GM21526 (cell line): ENCODE data around the gene LEP.
"Not testable (repeated sequence)": the region's sequence is repeated elsewhere in the genome, so short reads cannot be mapped to it uniquely, and the experiment has no call there.

Experiments
- ATAC-seq: cut with Tn5 transposase; IDR thresholded peaks from one replicate; pipeline ENCODE4 v1.9.1; 2021; ENCODE audit warnings: moderate library complexity; ENCODE audit not compliant: unreplicated experiment, low FRiP score

The LEP gene

DNA sequence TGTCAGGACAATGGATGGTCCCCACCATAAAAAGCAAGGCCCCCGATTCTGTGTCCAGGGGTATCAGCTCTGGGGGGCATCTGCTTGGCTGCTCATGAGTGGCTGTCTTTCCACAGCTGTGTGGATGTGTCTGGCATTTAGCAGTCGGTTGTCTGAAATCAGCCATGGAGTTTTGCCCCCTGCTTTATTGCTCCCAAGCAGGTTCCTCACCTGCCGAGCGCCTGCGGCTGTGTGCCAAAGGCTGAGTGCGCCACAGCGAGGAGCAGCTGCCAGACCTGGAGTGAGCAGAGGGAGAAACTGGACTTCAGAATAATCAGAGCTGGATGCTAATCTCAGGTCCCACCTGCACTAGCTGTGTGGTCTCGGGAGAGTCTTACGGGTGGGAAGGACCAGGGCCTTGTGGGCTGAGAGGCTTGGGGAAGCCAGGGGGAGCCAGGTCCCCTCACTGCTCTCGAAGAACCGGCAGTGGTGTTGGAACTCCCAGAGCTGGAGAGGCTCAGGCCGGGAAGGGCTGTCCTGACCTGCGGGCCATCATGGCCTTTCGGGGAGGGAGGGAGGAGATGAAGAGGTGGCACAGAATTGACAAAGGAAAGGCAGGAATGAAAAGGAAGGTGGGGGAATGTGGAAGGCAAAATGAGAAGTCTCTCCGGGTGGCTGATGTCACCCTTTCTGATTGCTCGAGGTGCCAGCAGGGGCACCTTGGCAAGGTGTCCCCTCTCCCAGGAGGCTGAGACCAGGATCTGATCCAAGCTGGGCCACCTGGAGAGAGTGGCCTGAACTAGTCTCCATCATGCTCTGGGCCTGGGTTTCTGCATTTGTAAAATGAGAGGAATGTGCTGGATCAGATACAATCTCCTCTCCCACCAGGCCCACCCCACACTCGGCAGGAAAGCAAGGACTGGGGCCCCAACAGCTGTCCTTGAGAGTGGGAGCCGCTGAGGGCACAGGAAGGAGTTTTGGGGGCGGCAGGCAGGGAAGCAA, 30.2 kb upstream of the LEP start:
- ATAC-seq = no peak

DNA sequence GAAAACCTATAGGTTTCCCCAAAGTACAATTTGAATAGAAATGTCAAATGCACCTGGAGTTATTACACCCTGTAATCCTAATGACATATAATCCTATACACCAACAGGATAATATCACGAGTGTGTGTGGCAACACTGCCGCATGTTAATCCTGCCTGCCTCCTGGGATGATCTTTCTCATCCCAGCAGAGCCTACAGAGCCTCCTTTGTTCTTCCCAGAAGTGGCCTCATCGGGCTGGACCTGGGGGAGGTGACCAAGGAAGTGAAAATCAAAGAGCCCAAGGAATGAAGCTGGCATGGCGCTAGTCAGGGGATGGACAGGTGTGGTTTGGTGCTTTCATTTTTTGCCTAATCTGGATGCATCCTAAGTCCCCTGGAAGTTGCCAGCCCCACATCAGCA, 29.5 kb upstream of the LEP start:
- ATAC-seq = no peak

DNA sequence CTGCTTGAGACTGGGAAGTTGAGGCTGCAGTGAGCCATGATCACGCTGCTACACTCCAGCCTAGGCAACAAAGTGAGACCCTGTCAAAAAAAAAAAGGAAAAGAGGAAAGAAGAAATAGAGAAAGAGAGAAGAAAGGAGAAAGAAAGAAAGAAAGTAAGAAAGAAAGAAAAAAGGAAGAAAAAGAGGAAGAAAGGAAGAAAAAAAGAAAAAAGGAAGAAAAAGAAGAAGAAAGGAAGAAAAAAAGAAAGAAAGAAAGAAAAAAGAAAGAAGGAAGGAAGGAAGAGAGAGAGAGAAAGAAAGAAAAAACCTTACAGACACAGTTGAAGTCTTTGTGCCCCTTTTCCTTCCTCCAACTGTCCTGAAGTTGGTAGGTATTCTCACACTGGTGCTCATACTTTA, 26.6 kb upstream of the LEP start:
- no peak for ATAC-seq

- ATAC-seq = no peak
Observed at GRCh38 chr7:128215281-128215680, 25.8 kb upstream of the LEP start.

DNA sequence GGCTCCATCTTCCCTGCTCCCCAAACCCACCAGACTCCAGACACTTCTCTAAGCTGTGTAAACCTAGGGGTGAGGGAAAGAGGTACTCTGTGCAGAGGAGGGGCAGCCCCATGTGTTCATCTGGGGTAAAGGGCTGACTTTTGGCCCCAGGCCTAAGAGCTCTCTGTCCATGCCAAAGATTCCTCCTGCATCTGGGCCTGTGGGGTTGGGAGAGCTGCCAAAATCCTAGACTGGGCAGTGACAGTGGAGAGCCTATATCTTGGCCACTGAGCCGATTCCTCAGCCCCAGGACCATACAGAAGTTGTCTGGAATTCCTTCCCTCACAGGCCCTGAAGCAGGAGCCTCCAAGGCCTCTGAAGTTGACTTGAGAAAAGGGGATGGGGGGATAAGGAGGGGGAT, 25.3 kb upstream of the LEP start:
- no peak for ATAC-seq

DNA sequence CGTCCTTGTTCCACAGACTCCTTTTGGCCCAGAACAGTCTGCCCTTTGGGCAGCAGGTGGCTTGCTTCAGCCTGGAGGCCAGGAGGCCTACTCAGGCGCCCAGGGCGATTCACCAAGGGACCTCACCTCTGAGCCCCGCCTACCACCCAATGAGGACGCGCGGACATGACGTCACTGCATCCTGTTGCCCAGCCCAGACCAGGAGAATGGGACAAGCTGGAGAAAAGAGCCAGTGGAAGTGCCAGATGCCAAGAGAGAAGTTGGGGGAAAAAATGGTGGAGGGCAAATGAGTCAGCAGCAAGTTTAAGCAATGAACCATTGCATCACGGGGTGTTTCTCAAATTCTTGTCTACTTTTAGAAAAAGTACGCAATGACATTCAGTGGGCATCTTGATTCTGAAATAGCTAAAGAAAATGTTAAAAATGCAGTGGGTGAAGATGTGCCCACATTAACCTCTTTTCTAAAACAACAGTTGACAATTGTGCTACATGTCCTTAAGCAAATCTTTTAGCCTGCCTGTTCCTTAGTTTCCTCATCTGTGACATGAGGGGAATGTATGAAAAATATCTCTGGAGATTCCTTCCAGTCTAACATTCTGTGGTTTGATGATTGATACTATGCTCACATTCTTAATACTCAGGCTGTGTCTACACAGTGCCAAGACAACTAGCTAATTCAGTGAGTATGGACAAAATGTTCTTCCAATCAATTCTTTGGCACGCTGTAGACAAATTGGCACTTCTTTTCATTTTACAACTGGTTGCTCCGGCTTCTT, 23.9 kb upstream of the LEP start:
- no peak for ATAC-seq

- ATAC-seq = no peak
Observed at GRCh38 chr7:128217967-128218652, 23.0 kb upstream of the LEP start.

DNA sequence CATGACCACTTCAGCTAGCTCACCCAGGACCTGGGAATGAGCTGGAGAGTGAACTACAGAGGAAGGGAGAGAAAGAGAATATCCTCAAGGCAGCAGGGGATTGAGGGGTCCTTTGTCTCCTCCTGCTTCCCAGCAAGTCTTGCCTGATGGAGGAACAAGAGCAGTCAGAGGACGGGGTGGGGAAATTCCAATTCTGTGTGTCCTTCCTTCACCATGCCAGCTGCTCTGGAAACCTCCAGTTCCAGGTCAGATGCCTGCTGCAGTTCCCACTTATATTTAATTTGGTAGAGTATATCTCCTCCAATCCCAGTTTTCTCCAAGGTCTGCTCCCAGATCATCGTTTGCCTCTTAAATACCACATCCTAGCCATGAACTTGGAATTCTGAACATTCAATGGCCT, 21.4 kb upstream of the LEP start:
- ATAC-seq = no peak

DNA sequence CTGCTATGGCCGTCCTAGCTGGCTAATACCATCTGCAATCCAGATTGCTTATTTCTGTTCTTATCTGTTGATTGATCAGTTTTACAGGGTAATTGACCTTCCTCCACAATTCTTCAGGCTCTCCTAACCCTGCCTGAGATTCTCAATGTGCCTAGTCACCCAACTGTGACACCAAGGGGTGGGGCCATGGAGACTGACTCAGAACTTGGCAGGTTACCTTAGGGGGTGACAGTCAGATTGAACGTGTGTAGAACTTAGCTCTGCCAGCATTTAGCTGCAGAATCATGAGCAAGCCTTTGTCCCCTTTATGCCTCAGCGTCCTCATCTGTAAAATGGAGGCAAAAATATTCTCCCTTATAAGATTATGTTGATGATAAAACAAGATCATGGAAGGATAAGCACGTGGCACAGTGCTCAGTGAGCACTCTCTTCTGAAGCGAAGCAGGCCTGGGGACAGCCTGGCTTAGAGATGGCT, 19.1 kb upstream of the LEP start:
- no peak for ATAC-seq

DNA sequence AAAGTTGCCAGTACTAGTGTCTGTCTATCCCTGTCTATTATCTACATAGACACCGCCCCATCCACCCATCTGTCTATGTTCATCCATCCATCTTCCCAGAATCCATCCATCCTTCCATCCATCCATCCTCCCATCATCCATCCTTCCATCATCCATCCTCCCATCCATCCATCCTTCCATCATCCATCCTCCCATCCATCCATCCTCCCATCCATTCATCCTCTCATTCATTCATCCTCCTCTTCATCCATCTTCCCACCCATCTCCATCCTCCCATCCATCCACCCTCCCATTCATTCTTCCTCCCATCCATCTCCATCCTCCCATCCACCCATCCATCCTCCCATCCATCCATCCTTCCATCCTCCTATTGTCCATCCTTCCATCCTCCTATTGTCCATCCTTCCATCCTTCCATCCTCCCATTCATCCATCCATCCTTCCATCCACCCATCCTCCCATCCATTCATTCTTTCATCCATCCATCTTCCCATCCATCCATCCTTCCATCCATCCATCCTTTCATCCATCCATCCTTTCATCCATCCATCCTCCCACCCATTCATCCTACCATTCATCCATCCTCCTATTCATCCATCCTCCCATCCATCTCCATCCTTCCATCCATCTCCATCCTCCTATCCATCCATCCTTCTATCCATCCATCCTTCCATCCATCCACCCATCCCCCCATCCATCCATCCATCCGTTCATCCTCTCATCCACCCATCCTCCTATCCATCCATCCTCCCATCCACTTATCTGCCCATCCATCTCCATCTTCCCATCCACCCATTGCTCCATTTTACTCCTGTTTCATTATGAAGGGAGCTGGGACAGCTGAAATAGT, 14.7 kb upstream of the LEP start:
- ATAC-seq = no peak

GRCh38 chr7:128227271-128227670, 13.8 kb upstream of the LEP start:
- no peak for ATAC-seq

- no peak for ATAC-seq
Observed at GRCh38 chr7:128231021-128231420, 10.1 kb upstream of the LEP start.

DNA sequence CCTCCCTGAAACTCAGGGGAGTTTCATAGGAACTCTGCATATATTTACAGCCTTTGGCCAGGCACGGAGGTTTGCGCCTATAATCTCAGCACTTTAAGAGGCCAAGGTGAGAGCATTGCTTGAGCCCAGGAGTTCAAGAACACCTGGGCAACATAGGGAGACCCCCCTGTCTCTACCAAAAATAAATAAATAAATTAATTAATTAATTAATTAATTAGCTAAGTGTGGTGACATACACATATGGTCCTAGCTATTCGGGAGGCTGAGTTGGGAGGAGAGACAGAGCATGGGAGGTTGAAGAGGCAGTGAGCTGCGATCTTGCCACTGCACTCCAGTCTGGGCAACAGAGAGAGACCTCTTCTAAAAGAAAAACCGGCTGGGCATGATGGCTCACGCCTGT, 9.4 kb upstream of the LEP start:
- no peak for ATAC-seq

- no peak for ATAC-seq
Observed at GRCh38 chr7:128233471-128233870, 7.6 kb upstream of the LEP start.

- ATAC-seq = no peak
Observed at GRCh38 chr7:128234476-128235026, 6.5 kb upstream of the LEP start.

DNA sequence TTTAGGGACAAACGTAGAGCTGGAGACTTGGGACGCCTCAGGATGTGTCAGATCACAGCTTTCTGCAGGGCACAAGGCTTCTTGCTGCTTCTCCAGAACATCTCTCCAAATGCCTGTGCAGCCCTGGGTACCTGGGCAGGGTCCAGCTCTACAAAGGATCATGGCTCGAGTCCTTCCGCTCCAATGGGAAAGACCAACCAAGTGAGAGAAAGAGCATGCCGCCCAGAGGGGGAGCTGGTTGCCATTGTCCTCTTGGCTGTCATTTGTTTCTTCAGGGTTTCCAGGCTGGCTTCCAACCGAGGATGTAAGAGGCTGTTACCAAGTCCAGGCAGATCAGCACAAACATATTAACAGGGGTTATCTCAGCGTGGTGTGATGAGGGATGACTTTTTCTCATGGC, 5.6 kb upstream of the LEP start:
- no peak for ATAC-seq

- ATAC-seq = no peak
Observed at GRCh38 chr7:128236924-128237586, 4.0 kb upstream of the LEP start.

DNA sequence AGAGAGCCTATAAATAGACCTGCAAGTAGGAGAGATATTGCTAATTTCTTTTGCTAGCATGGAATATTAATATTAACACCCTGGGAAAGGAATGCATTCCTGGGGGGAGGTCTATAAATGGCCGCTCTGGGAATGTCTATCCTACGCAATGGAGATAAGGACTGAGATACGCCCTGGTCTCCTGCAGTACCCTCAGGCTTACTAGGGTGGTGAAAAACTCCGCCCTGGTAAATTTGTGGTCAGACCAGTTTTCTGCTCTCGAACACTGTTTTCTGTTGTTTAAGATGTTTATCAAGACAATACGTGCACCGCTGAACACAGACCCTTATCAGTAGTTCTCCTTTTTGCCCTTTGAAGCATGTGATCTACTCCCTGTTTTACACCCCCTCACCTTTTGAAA, 1.9 kb upstream of the LEP start:
- not testable (repeated sequence) for ATAC-seq

DNA sequence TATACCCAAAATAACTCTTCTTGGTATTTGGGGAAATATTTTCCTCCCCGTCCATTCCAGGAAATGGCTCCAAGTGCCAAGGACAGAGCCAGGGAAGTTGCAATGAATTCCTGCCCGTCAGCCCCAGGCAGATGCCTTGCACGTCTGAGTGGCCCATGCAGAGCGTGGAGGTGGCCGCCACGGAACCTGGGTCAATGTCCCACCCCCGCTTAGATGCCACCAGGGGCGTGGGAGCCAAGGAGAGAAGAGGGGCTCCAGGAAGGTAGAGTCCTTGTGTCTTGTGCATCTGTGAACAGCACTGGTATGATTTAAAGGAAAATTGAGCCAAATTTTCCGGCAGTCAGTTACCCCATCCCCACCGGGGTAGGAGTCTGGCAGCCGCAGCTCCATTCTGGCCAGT, 1.6 kb downstream of the LEP start:
- no peak for ATAC-seq
